Body of pancreas (tissue), 4 donors: ENCODE results near the gene KIRREL3.

Source experiments
- CTCF ChIP-seq, 7 experiments: fragments of 450-650 bp in 4 of 7; fragments of 200-600 bp in 3 of 7; sonication (generic) in 3 of 7; IDR thresholded peaks; one replicate each; pipeline ENCODE4 v1.5.1; 2016 to 2019; ENCODE audit warnings: antibody characterized with exemption in 7 of 7
- POLR2A ChIP-seq, 3 donors: fragments of 450-650 bp; IDR thresholded peaks; one replicate each; pipeline ENCODE4 v1.6.1; 2016; ENCODE audit warnings: antibody characterized with exemption in 3 of 3, mild to moderate bottlenecking in 2 of 3

- TF ChIP-seq CTCF (IDR thresholded peaks at IDR 0.05) = no peak
- TF ChIP-seq POLR2A (IDR thresholded peaks at IDR 0.05) = no peak
These were observed 298.3 kb downstream of the KIRREL3 start for GRCh38 chr11:126702165-126702720.
